Osteocyte (in vitro differentiated cells): Measurements from ENCODE around the gene PHACTR3. TPM values are rescaled to one million over a fixed set of nuclear protein-coding genes. Genes with fewer than 3 reads are reported as not detected.

Source experiments
- DNase-seq: peaks from one replicate; pipeline ENCODE4 v3.0.0; 2021; ENCODE audit warnings: mixed read lengths; ENCODE audit not compliant: unreplicated experiment; ENCODE audit errors: extremely low spot score
- H3K27ac Mint-ChIP-seq: one replicate; pipeline ENCODE4 v1.8.0; 2021; ENCODE audit warnings: mild to moderate bottlenecking, mixed read lengths; ENCODE audit not compliant: unreplicated experiment
- H3K27me3 Mint-ChIP-seq: one replicate; pipeline ENCODE4 v1.8.0; 2021; ENCODE audit warnings: mixed read lengths; ENCODE audit not compliant: unreplicated experiment
- H3K36me3 Mint-ChIP-seq: one replicate; pipeline ENCODE4 v1.8.0; 2021; ENCODE audit warnings: mixed read lengths; ENCODE audit not compliant: unreplicated experiment
- H3K4me1 Mint-ChIP-seq: one replicate; pipeline ENCODE4 v1.8.0; 2021; ENCODE audit warnings: mixed read lengths; ENCODE audit not compliant: unreplicated experiment
- H3K4me3 Mint-ChIP-seq: one replicate; pipeline ENCODE4 v1.8.0; 2021; ENCODE audit warnings: mild to moderate bottlenecking, moderate library complexity, mixed read lengths; ENCODE audit not compliant: unreplicated experiment
- H3K9me3 Mint-ChIP-seq: one replicate; pipeline ENCODE4 v1.8.0; 2021; ENCODE audit warnings: mixed read lengths; ENCODE audit not compliant: unreplicated experiment
- CTCF ChIP-seq: fragments of 200-600 bp; sonication (generic); IDR thresholded peaks from 2 replicates; pipeline ENCODE4 v1.5.0; 2021; ENCODE audit warnings: antibody characterized with exemption, mild to moderate bottlenecking, moderate library complexity
- total RNA-seq: library from RNA; stranded (reverse); gene quantifications from 2 replicates; pipeline ENCODE4 v1.2.1, GENCODE V29; 2021

The PHACTR3 gene
- total RNA-seq, 1 donor from 2014 or later, result not detected

DNA sequence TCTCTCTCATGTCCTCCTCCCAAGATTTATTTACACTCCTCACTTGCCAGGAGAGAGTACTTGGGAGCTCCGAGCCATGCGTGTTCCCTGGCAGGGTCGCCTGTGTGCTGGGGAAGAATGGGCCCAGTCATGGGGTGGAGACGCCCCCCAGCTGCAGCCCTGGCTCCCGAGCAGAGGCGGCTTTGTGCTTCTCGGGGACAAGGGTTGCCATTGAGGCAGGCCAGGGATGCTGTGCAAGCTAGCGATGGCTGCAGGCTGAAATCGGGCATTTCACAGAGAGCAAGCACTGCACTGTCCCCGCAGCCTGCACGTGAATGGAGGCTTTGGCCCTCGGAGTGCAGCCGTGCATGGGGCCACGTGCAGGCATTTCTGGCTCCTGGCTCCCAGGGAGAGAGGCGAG, 23.8 kb downstream of the PHACTR3 start:
- no peaks in the 10 kb centered on the region for H3K27me3 Mint-ChIP-seq
- TF ChIP-seq CTCF, result no peak
- no peaks in the 10 kb centered on the region for H3K36me3 Mint-ChIP-seq
- no peak overlapping the region for H3K27ac Mint-ChIP-seq
- no peak overlapping the region for H3K4me3 Mint-ChIP-seq
- no peaks in the 10 kb centered on the region for H3K4me1 Mint-ChIP-seq
- no peak for DNase-seq
- H3K9me3 Mint-ChIP-seq, result no peaks in the 10 kb centered on the region

DNA sequence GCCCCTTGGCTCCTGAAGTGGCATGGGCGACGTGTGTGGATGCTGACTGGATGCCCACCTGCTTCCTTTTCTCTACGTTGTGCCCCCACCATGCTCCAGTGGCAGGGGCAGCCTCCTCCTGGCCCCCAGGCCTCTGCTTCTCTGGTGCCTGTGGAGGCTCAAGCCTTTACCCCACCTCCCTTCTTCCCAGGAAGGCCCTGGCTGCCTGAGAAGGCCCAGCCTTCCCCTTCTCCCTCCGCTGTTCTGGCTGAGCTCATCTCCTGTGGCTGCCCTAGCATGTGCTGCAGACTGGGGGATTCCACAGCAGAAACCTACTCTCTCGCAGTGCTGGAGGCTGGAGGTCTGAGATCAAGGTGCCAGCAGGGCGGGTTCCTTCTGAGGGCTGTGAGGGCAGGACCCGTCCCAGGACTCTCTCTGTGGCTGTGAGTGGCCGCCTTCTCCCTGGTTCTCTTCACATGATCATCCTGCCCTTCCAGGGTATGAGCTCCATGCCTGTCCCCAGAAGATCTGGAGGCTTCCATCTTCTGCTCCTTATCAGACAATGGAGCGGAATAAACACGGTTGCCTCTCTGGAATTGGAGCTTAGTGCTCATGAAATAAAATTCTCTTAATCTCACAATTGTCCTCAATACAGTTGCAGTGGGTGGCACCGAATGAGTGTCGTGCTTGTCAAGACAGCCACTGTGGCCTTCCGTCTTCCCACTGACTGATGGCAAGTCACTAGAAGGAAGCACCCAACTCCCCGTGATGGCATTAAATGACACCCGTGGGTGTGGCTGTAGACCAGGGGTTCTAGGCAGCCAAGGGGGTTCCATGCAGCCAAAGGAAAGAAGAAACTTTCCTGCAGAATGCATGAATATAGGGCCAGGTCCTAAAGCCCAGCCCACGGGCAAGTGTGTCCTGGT, 25.1 kb downstream of the PHACTR3 start:
- Mint-ChIP-seq H3K4me3 (no peak overlapping the region), H3K4me1 (no peaks in the 10 kb centered on the region), H3K27ac (no peak overlapping the region), H3K27me3 (no peaks in the 10 kb centered on the region), H3K36me3 (no peaks in the 10 kb centered on the region), H3K9me3 (no peaks in the 10 kb centered on the region)
- TF ChIP-seq CTCF, result no peak
- no peak for DNase-seq

- Mint-ChIP-seq H3K4me3 (no peak overlapping the region), H3K9me3 (no peaks in the 10 kb centered on the region), H3K27me3 (no peaks in the 10 kb centered on the region), H3K4me1 (no peaks in the 10 kb centered on the region), H3K36me3 (no peaks in the 10 kb centered on the region), H3K27ac (no peak overlapping the region)
- DNase-seq, result no peak
- TF ChIP-seq CTCF, result no peak
These were observed 26.2 kb downstream of the PHACTR3 start for GRCh38 chr20:59630526-59630925.

DNA sequence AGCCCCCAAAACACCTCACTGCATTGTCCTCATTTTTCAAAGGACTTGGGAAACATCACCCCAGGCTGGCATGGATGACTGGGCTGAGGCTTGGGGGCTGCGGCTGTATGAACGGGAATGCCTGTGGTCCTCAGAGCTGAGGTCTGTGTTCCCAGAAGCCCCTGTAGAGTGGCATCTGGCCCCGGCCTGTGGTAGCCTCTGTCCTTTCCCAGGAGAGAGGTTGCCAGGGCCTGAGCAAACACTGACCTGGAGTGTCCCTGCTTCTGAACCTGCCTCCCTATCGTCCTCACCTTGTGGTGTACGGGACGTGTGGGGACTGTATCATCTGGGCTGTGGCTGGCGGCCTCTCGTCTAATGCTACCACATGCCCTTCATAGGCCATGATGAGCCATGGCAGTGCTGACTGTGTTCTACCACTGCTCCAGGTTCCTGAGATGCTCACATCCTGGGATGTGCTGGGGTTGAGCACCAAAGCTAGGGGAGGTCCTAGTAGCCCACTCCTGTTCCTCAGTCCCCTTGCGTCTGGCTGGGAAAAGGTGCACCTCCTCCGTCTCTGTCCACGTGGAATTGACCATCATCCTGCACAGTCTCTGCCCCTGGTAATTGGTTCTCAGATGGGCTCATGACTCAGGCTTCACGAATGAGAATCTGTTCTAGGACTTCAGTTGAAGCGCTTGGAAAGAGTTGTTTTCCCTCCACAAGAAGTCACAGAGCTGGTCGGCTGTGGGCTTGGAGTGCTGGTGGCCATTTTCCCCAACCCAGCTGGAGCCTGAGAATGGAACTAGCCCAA, 27.6 kb downstream of the PHACTR3 start:
- Mint-ChIP-seq H3K4me3 (no peak overlapping the region), H3K9me3 (no peaks in the 10 kb centered on the region), H3K27me3 (no peaks in the 10 kb centered on the region), H3K27ac (no peak overlapping the region), H3K36me3 (no peaks in the 10 kb centered on the region), H3K4me1 (no peaks in the 10 kb centered on the region)
- peak; percentile 80 for DNase-seq
- TF ChIP-seq CTCF, result no peak

DNA sequence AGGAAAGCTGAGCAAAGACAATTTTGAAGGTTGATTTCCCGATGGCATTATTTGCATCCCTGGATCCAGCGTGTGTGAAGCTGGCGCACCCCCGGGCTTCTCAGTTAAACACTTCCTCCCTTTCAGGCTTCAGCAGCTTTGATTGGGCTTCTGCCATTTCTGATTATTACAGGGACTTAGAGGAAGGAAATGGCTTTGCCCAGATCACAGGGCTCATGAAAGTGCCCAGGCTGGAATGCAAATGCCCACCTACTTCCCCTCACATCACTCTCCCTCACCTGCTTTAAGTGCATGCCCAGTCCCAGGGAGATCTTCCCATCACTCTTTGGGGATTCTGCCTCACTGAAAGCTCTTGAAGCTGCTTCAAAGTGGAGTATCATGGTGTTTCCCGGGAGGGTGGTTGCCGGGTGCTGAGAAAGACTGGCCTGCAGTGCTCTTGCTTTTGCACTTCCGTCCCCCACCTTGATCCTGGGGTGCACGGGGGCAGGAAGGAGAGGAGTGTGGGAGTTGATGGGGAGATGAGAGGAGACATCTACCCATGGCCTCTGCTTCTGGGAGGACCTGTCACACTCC, 28.3 kb downstream of the PHACTR3 start:
- no peak overlapping the region for H3K27ac Mint-ChIP-seq
- H3K9me3 Mint-ChIP-seq, result no peaks in the 10 kb centered on the region
- no peaks in the 10 kb centered on the region for H3K36me3 Mint-ChIP-seq
- DNase-seq, result peak; percentile 48
- no peaks in the 10 kb centered on the region for H3K27me3 Mint-ChIP-seq
- no peaks in the 10 kb centered on the region for H3K4me1 Mint-ChIP-seq
- H3K4me3 Mint-ChIP-seq, result no peak overlapping the region
- no peak for TF ChIP-seq CTCF
